Spleen (tissue), 7 donors: ENCODE results near the gene RAB3D.

ENCODE experiments used
- CTCF ChIP-seq, 11 experiments: fragments of 200-600 bp in 7 of 11; fragments of 450-650 bp in 4 of 11; sonication (generic) in 4 of 11; IDR thresholded peaks in 8 of 11; conservative IDR thresholded peaks in 3 of 11; 1 replicate in 7 of 11; 2 replicates in 4 of 11; pipeline versions ENCODE4 v1.4.0 to v1.8.0; 2016 to 2021; ENCODE audit warnings: antibody characterized with exemption in 11 of 11, inconsistent platforms in 4 of 11, mild to moderate bottlenecking in 1 of 11
- POLR2A ChIP-seq, 3 donors: fragments of 450-650 bp; IDR thresholded peaks; one replicate each; pipeline ENCODE4 v1.5.1; 2017; ENCODE audit warnings: antibody characterized with exemption in 3 of 3, mild to moderate bottlenecking in 1 of 3
- donor health status: DM: no; HTN: no; CAD: no; lungs with moderate emphysema.
- donor health status: DM: no; HTN: no; CAD: no.
- donor health status: DM: no; HTN: no; CAD: no.

DNA sequence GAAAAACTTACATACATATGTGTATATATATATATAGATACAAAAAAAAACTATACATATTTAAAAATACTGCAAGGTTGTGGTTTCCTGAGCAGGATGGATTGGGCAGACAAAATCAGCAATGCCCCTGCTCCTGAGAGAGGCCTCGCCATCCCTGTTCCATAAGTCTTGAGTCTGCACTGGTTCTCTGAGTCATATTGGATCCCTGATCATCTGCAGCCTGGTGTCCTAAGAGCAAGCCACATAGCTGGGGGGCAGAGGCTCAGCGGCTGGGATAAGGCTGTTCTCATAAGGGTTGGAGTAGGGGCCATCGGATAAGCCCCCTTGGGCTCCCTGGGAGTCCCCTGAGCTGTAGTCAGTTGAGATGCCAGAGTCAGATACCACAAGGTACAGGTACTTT is 38.3 kb upstream of the RAB3D start:
- no peak for TF ChIP-seq POLR2A (IDR thresholded peaks at IDR 0.05)
- TF ChIP-seq CTCF (IDR thresholded peaks at IDR 0.05 in 8 of 11, conservative IDR thresholded peaks at IDR 0.05 in 3 of 11): no peak
